GM18520 (cell line): ENCODE results near the gene TLE3.

Experiments
- ATAC-seq: cut with Tn5 transposase; IDR thresholded peaks from one replicate; pipeline ENCODE4 v1.9.1; 2021; ENCODE audit not compliant: unreplicated experiment

TLE3 gene

DNA sequence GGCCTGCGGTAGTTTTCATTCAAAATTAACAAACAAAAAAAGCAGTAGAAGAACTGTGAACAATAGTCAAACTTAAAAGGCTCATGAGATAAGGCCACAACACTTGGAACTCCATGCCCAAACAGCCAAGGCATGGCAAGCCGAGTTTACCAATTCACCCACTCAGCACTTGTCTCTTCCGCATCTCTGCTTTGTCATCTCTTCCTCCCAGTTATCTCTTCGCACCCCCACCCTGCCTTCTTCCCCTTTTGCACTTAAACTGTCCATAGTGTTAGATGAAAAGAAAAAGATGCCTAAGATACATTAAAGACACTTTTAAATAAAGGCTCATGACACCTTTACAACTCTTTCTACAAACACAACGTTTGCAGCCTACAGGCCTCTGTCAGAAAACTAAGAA lies 11.1 kb downstream of the TLE3 start:
- ATAC-seq, result no peak

DNA sequence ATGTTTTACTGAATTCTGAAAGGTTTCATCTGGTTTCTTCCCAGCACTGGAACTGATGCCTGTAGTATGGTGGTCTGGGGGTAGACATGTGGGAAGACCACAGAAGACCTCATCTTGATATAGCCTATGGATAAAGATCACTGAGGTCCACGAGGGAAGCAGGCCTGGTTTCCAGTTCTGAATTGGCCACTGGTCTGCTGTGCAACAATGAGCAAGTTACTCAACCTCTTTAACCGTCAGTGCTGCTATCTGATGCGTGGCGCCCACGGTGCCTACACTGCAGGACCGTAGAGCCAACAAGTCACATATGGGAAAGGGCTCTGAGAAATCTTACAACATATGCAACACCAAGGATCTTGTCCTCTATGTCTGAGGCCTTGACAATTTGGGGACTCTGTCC lies 13.3 kb downstream of the TLE3 start:
- ATAC-seq, result no peak

DNA sequence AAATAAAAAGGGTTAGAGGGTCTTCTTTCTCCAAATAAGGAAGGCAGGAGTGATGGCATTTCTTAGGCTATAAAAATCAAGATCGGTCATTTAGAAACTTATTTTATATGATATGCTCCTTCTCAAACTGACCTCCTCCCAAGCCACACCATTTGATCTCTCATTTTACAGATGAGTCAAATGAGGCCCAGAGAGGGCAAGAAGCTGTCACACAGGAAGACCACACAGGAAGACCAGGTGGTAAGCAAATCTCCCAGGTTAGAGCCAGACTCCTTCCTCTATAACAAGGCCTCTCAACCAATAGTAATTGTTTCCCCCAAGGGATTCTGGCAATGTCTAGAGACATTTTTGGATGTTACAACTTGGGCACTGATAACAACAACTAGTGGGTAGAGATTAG lies 13.8 kb downstream of the TLE3 start:
- peak; percentile 51 for ATAC-seq

DNA sequence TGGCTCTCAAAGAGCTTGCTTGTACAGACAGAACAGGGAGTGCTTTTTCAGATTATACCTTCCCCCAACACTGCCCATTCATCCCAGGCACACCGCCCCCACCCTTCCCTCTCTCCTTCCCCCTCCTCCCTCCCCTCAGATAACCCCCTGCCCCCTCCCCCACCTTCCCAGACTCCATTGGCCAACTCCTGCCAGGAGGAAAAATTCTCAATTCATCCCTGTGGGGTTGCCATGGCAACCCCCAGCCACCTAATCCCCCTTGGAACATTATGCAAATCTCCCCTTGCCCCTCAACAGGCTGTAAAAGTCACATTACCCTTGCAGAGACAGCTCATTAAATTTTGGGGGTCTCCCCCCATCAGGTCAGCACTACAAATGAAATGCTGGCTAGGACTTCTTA lies 14.3 kb downstream of the TLE3 start:
- ATAC-seq, result no peak

DNA sequence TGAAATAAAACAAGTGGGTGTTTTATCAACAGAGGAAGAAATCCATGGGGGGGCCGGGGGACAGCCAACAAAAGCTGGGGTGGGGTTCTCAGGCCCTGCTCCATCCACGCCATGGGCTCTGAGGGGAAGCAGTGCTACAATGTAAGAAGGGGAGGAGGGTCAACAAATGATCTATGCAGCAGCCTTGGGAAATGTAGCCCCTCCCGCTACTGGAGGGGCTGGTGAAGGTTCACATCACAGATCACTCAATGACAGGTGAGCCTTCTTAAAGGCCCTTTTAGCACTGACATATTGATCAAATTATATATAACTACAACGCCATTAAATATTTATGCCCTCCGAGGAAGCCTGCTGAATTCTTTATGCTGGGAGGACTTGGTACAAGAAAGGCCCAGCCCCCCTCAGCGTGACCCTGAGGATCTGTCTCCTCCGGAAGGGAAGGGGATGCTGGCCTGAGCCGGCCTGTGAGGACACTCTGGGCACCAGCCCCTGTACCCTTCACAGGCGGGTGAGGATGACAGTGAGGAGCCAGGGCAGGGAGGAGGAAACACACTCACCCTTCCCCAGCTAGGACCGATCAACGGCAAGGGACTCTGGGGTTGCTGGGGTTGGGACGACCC lies 15.3 kb downstream of the TLE3 start:
- ATAC-seq, result no peak

DNA sequence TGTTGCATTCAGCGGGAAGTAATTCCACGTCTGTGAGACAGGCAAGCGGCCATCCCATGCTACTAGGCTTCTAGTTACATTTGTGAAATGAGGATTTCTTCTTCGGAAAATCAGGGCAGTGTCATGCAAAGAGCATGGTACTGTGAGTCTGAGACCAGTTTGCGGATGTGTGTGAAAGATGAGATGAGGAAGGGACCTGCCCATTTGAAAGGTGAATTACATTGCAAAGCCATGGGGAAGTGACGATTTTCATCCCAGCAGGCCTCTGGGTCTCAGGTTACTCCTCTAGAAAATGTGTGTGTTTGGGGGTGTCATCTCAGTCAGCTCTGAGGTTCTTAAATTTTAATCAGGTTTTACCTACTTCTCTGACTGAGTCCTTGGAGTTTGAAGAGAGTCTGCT lies 16.1 kb downstream of the TLE3 start:
- no peak for ATAC-seq

DNA sequence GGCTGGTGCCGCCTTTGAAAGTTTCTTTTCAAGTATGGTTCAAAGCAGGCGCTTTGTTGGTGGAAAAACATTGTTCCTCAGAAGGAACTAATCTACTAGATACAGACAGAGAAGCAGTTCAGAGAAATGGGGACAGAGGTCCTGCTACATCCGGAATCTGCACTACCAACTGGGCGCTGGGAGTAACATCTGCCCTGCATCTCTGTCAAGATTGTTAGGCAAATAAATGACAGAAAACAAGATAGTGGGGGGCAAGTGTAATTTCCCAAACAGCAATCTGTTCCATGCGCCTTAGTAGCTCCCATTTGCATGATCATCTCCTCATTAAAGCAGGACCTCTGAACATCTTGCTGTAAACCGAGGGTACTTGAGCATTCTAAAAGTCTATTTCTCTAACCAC lies 17.4 kb downstream of the TLE3 start:
- no peak for ATAC-seq

DNA sequence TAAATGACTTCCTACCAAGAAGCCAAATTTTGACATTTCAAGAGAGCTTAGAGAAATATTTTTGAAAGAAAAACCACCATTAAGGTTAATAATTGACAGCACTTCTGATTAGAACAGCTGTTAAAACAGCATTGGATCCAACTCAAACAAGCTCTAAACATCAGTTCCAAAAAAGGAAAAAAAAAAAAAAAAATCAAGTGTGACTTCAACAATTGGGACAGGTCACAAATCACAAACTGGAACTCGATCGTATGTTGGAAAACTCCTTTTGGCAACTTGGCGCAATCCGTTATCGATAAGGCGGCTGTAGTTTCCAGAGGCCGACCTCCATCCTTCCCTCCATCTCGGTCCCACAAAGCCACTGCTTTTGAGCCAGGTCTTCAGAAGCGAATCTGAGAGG lies 17.8 kb downstream of the TLE3 start:
- no peak for ATAC-seq

DNA sequence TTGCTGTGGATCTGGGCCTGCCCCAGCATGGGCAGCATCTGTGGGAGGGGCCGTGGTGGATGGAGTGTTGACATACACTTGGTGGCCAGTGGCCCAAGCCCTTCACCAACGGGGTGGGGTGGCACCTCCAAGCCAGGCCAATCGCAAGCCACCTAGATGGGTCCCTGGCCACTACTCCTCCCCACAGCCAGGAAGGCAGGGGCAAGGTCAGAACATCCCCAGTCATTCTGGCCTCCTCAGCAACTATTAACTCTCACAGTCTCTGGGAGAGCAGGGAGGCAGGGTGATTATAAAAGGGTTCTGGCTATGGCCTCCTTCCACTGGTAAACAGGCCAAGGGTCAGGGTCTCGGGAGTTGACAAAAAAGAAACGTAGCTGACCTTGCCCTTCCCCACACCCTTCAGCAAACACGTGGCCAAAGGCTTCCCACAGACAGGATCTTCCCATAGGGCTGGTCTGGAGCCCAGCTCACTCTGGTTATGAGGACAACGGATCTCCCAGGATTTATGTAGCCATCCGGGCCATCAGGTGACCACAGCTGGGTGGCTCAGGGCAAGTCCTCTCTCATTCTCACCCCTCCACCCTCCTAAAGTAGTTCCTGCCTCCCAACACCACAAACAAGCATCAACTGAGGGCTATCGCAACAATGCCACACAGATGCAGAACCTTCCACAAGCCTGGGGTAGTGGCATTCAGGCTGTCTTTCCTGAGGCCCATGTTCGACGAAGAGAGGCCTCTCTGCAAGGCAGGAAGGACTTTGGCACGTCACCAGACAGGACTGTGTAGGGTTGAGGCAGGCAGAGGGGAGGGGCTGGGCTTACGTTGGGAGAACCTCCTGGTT lies 18.9 kb downstream of the TLE3 start:
- ATAC-seq, result no peak

DNA sequence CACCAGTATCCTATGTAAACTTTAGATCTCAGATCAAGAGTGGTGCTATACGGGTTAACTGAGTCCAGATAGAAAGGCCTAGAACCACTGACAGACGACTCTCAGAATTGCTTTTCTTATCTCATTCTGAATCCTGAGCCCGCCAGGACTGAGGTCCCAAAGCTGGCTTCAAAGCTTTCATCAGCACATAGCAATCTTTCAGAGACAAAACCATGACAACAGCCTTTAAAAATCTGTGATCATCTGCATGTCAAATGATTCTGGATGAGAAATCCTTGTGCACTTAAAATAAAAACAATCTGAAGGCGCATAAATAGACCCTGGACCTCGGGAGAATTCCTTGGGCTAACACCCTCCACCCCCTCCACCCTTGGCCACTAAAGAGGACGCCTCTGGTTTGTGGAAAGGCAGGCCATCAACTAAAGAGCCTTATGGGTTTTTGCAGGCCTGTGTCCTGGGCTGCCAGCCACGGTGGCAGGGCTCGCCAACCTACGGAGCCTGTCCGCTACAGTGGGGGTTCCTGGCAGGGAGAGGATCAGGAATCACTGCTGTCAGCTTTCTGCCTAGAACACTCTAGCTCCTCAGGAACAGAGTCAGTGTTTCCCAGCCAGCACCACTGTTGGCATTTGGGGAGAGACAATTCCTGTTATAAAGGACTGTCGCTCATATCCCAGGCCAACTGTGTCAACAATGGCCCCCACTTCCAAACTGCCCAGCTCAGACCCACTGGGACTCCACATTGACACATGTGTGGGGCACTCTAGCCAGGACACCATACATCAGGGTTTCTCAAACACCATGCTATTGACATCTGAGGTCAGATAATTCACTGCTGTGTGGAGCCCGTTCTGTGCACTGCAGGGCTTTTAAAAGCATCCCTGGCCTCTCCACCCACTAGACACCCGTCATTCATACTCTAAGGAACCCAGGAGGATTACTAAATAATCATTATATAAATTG lies 20.2 kb downstream of the TLE3 start:
- ATAC-seq, result no peak

DNA sequence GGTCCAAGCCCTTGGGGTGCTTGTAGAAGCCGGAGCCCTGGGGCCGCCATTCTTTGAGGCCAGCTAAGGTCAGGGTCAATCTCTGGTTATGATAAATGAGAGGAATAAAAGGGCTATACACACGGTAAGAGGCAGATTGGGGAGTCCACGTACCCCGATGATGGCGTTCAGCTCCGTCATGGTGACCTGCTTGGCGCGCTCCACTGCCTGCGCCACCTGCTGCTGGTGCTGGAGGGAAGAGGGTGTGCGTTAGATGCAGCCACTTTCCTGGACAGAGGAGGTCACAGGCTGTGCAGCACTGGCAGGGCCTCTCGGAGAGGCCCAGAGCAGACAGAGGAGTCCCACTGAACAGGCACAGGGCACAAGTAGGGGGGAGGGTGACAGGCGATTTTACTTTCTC lies 23.3 kb downstream of the TLE3 start:
- no peak for ATAC-seq

DNA sequence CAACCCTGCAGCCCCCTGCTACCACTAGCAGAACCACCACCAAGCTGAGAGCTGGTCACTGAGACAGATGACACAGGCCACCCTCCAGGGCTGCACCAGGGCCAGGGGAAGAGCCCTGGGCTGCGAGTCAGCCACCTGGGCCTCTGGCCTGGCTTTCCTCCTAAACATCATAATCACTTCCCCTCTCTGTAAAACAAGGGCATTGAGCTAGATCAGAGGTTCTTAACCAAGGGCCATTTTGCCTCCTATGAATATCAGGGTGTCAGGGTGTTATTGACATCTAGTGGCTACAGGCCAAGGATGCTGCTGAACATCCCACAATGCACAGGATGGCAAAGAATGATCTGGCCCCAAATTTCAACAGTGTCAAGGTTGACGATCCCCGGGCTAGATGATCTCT lies 25.2 kb downstream of the TLE3 start:
- ATAC-seq, result no peak

DNA sequence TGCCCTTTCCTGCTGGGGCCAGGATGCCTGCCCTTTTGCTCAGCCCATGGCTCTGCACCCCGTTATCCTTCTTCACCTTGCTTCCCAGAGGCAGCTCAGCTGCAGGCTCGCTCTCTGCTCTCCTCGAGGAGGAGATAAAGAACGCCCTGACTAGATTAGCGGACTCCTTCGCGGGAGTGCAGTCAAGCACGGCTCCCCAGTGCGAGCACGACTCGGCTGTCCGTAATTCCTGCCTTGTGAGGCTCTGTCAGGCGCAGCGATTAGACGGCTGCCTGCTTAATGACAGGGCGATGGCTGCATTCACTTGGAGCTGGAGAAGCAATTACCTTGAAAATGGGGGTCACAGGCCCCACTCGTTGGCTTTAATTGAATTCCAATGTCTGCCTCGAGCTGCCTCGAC lies 25.9 kb downstream of the TLE3 start:
- ATAC-seq, result no peak

DNA sequence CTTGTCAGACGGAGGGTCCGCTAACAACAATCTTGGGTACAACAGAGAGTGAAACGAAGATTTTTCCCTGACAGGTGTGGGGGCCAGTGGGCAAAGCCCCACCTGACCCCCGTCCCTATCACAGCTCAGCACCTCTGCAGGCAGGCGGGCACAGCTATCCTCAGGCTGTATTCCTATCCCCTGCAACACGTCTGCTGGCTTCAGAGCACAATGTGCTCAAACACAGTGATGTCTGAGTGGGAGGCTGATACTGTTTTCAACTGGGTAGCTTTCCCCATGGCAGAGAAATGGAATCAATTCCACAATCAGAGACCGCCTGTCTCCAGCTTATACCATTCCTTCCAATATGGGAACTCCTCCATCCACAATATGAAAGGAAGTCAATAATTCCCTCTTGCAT lies 28.0 kb downstream of the TLE3 start:
- ATAC-seq, result no peak

DNA sequence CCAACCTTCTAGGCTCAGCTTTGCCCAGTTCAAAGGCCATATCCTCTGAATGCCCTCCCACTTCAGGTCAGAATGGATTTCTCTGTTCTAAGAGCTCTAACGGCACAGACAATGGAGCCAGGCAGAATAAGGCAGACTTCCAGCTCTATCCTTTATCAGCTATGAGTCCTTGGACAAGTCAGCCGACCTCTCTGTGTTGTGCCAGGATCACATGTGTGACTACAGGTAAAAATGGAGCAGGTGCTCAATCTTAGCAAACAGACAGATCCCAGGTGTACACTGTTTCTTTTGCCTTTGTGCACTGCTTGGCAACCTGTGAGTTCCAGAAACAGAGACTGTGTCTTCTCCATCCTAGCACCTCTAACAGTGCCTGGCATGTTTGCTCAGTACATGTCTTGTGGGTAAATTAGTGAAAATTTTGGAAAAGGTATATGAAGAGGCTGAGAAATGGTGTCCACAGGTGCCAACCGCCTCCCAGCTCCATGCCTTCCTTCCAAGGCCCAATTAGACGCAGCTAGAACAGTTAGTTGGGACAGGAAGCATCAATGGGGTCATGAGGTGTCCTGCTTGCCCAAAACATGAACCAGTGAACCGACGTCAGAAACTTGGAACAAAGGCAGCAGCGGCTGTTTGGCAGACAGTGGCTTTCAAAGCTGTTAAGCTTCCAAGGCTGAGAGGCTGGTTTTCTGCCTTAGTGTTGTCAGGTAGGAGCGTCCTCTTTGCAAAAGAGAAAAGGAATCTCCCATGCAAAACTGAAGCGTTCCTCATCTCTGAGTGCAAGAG lies 28.7 kb downstream of the TLE3 start:
- no peak for ATAC-seq

DNA sequence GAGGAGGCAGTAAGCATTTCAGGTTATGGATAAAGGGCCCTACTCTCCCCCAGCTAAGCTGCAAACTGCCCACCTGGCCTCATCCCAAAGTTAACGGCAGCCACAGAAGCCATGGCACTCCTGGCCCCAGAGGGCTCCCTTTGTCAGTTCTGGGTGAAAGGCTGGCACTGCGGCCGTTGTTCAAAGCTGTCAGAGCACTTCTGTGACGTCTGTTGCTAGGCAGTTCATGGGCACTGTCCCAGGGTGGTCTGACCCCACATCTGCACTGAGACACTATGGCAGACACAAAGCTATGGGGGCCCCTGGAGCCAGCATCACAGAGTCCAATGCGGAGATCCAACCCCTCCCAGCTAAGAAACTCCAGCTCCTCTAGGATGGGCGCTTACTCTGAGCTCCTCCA lies 30.0 kb downstream of the TLE3 start:
- ATAC-seq, result no peak

DNA sequence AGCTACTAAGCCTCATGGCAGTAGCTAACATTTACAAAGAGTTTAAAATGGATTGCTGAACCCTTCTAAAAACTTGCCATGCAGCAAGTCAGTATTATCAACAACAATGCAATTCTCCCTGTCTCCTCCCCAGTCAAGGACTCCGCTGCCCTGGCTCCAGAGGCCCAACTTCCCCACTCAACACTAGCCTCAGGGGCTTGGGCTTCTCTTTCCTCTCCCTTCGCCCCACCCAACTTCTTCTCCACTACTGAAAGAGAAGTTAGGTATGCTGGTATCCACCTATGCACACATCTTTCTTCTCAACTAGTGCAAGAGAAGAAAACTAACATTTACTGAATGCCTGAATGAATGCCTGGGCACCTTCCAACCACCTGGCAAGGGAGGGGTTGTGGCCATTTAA lies 30.7 kb downstream of the TLE3 start:
- ATAC-seq, result no peak

DNA sequence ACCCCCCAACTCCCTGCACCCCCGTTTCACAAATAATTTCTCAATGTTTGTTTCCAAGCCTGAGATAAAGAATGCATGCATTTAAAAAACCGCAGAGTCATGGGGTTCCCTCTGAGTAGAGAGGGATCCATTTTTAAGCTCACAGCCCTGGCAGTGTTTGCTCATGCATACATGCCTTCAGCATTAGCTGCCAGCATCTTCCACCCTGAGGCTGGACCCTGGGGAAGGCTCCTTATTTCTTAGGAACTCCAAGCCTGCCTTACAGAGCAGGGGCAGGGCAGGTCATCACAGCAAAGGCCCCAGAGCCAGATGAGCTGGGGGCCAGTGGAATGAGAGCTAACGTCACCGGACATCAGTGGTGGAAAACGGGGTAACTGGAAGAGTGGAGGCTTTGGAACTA lies 31.3 kb downstream of the TLE3 start:
- no peak for ATAC-seq

DNA sequence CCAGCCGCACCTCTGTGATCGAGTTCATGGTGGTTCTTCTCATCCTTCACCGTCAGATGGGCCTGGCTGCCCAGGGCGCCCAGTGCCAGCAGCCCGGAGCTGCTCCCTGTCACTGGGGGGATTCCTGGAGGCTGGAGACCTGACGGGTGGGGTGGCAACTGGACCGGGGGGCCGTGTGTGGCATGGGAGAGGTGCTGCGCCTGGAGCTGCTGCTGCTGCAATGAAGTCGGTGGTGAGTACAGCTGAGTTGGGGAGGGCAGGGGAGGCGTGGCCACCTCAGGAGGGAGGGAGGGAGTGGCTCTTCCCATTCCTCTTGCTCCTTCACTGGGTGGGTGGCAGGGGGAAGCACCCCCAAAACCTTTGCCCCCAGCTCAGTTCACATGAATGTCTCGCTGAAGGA lies 31.7 kb downstream of the TLE3 start:
- ATAC-seq, result no peak

DNA sequence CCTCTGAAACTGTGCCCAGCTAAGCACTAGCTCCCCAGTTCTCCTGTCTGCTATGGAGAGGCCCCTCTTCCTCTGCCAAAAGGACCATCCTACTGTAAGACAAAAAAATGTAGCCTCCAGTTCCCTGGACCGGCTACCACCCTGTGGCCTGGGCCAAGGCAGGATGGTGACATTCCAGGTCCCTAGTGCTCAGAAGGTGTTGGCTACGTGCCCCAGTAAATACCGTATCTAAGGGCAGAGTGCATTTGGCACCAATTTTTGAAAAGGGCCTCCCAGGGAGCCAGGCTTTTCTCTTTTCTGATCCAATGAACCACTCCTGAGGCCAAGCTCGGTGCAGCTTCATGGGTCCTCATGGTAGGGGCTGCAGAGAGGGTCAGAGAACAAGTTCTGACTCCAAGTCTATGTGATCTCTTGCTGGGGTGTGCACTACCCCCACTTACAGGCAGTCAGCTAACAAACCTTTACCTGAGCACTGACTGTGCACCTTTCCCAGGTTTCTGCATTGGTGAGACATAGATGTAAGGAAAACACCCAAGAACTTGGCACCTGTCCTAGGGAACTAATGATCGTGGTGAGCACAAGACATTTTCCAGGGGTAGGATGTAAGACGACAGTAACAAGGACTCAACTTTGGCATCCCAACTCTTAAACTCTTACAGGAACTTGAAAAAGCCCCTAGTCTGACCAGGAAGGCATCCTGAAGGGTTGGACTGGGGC lies 32.6 kb downstream of the TLE3 start:
- ATAC-seq, result no peak
